HepG2 (cell line): Measurements from ENCODE around the gene PAPSS1. TPM values are rescaled to one million over a fixed set of nuclear protein-coding genes. Genes with fewer than 3 reads are reported as not detected.

Source experiments
- AHDC1 ChIP-seq: sonication (generic); formaldehyde crosslinking; IDR thresholded peaks from 2 replicates; pipeline ENCODE4 v1.5.1; 2020; ENCODE audit warnings: mild to moderate bottlenecking, missing genetic modification reagents, borderline replicate concordance
- ARID5B ChIP-seq: IDR thresholded peaks from 2 replicates; pipeline ENCODE4 v1.4.0; 2020; ENCODE audit warnings: mild to moderate bottlenecking, missing genetic modification reagents
- ASH2L ChIP-seq: fragments of 300-600, 200-600 bp; sonication (generic); IDR thresholded peaks from 2 replicates; pipeline ENCODE4 v1.7.0; 2017; ENCODE audit warnings: low read depth, mild to moderate bottlenecking, moderate library complexity, mixed read lengths, low read length; ENCODE audit not compliant: insufficient read length
- ATM ChIP-seq: fragments of 450-650 bp; IDR thresholded peaks from 2 replicates; pipeline ENCODE4 v1.7.1; 2017; ENCODE audit warnings: mild to moderate bottlenecking, borderline replicate concordance
- ELF4 ChIP-seq: sonication (generic); formaldehyde crosslinking; IDR thresholded peaks from 2 replicates; pipeline ENCODE4 v1.5.0; 2020; ENCODE audit warnings: missing genetic modification reagents, mild to moderate bottlenecking, moderate library complexity, borderline replicate concordance
- EP300 ChIP-seq, 3 experiments: sonication (generic) in 1 of 3; formaldehyde crosslinking in 1 of 3; IDR thresholded peaks; 2 replicates each; pipeline versions ENCODE4 v1.5.1 to v1.6.1; 2011 to 2020; ENCODE audit warnings: low read depth in 2 of 3, low read length in 2 of 3, borderline replicate concordance in 1 of 3, improper control_type of control experiment in 1 of 3, mild to moderate bottlenecking in 1 of 3, missing genetic modification reagents in 1 of 3, moderate library complexity in 1 of 3
- FOXK2 ChIP-seq: fragments of 450-650 bp; IDR thresholded peaks from 2 replicates; pipeline ENCODE4 v1.6.1; 2016
- FOXO1 ChIP-seq: sonication (generic); formaldehyde crosslinking; IDR thresholded peaks from 2 replicates; pipeline ENCODE4 v1.4.0; 2020; ENCODE audit warnings: missing genetic modification reagents
- GATAD2A ChIP-seq: IDR thresholded peaks from 2 replicates; pipeline ENCODE4 v1.6.1; 2016
- HHEX ChIP-seq: IDR thresholded peaks from 2 replicates; pipeline ENCODE4 v1.6.1; 2016; ENCODE audit warnings: control low read depth
- HOMEZ ChIP-seq: IDR thresholded peaks from 2 replicates; pipeline ENCODE4 v1.6.1; 2016; ENCODE audit warnings: low read depth
- LCORL ChIP-seq, 2 experiments: fragments of 450-650 bp in 1 of 2; sonication (generic) in 1 of 2; formaldehyde crosslinking in 1 of 2; IDR thresholded peaks; 2 replicates each; pipeline versions ENCODE4 v1.5.0 to v1.6.1; 2017 to 2020; ENCODE audit warnings: antibody characterized with exemption in 1 of 2, missing genetic modification reagents in 1 of 2
- MED1 ChIP-seq: sonication (generic); formaldehyde crosslinking; IDR thresholded peaks from 2 replicates; pipeline ENCODE4 v1.4.0; 2020; ENCODE audit warnings: missing genetic modification reagents
- SAP130 ChIP-seq: IDR thresholded peaks from 2 replicates; pipeline ENCODE4 v1.6.1; 2016; ENCODE audit warnings: low read depth
- TEAD3 ChIP-seq: optimal IDR thresholded peaks from 2 replicates; pipeline ENCODE3; 2016; ENCODE audit warnings: borderline replicate concordance
- ZFP62 ChIP-seq: sonication (generic); formaldehyde crosslinking; IDR thresholded peaks from 2 replicates; pipeline ENCODE4 v1.4.0; 2020; ENCODE audit warnings: missing genetic modification reagents
- ZNF12 ChIP-seq: sonication (generic); formaldehyde crosslinking; IDR thresholded peaks from 2 replicates; pipeline ENCODE4 v1.5.0; 2020; ENCODE audit warnings: missing genetic modification reagents
- polyA plus RNA-seq, 8 experiments: library from polyadenylated mRNA; depleted of rRNA in 3 of 8; stranded (reverse) in 7 of 8; unstranded in 1 of 8; fragments of >200 nt; fragmentation: Illumina TruSeq in 4 of 8; extraction: Trizol in 4 of 8; gene quantifications; 2 replicates each; pipeline versions ENCODE4 v1.2.1 to v1.2.3, GENCODE V29; 2011 to 2016; ENCODE audit warnings: low read depth in 4 of 8, missing spikeins in 1 of 8, mixed read lengths in 1 of 8; ENCODE audit not compliant: insufficient read depth in 1 of 8
- total RNA-seq, 5 experiments: library from RNA; depleted of rRNA; stranded (reverse); fragments of >200 nt; fragmentation: Illumina TruSeq; extraction: Trizol; gene quantifications; 2 replicates each; pipeline ENCODE4 v1.2.3, GENCODE V29; 2016; ENCODE audit warnings: low read depth in 1 of 5

Gene PAPSS1
- total and polyA plus RNA-seq, 2 of the 13 experiments (the other 11 are each of a cell fraction or from before 2014, with no cell fraction given), result 105 to 126 TPM

DNA sequence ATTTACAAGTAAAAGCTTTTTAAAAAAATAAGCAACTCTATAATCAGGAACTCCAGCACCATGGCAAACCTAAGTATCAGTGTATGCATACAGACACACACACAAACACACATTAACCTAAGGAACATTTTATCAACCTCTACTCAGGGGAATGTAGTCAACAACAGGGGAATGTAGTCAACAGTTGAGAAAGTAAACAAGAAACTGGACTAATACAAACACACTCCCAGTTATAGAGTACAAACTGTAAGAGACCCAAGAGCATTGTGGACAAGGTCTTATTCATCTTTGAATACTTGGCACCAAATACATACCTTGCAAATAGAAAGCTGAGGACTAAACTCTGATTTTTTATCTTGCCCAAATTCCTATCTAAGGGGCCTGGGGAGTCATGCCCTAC, 36.2 kb downstream of the PAPSS1 start (continued):
- TF ChIP-seq AHDC1 (peak; percentile 53; the same call in 1 of the 2 replicates), LCORL (IDR thresholded peaks at IDR 0.05) (0 out of 2 replicates have a peak, but pooled peaks have one; percentile 27), LCORL (CRISPR knock-in tag; IDR thresholded peaks at IDR 0.05) (no peak), SAP130 (CRISPR knock-in tag) (peak; percentile 42), FOXK2 (0 out of 2 replicates have a peak, but pooled peaks have one; percentile 44), ATM (no peak), FOXO1 (CRISPR knock-in tag) (peak; percentile 66; the same call in 1 of the 2 replicates), GATAD2A (CRISPR knock-in tag) (peak; percentile 77), ZNF12 (CRISPR knock-in tag) (0 out of 2 replicates have a peak, but pooled peaks have one; percentile 50), EP300 (IDR thresholded peaks at IDR 0.05; ENCODE audit: low read depth in 2 of 2, low read length in 2 of 2) (peak in 1 of 2 experiments; percentile 72; a peak in 2 of 4 replicates), EP300 (CRISPR knock-in tag; IDR thresholded peaks at IDR 0.05; ENCODE audit: borderline replicate concordance) (no peak), ASH2L (peak; percentile 34), ARID5B (CRISPR knock-in tag) (peak; percentile 84), ELF4 (CRISPR knock-in tag) (no peak), TEAD3 (CRISPR knock-in tag) (peak; percentile 90), MED1 (CRISPR knock-in tag) (peak; percentile 57), HOMEZ (CRISPR knock-in tag) (peak; percentile 44; the same call in 1 of the 2 replicates), ZFP62 (CRISPR knock-in tag) (no peak), HHEX (CRISPR knock-in tag) (peak; percentile 63; the same call in 1 of the 2 replicates)
